Testis (tissue), 2 donors: Measurements from ENCODE around the gene DACH2.

ENCODE experiments used
- CTCF ChIP-seq, 3 experiments: fragments of 450-650 bp in 2 of 3; fragments of 200-600 bp in 1 of 3; sonication (generic) in 1 of 3; IDR thresholded peaks; one replicate each; pipeline ENCODE4 v1.5.1; 2016 to 2019; ENCODE audit warnings: antibody characterized with exemption in 3 of 3, mild to moderate bottlenecking in 2 of 3, moderate library complexity in 1 of 3
- POLR2A ChIP-seq: fragments of 450-650 bp; IDR thresholded peaks from one replicate; pipeline ENCODE4 v1.6.1; 2017; ENCODE audit warnings: antibody characterized with exemption, mild to moderate bottlenecking, moderate library complexity

GRCh38 chrX:86148024-86148511 lies at the start of gene DACH2:
- TF ChIP-seq CTCF (IDR thresholded peaks at IDR 0.05) (no peak), POLR2A (no peak)
